ENCODE results near the gene ADGRV1.
"Not testable (repeated sequence)": the region's sequence is repeated elsewhere in the genome, so short reads cannot be mapped to it uniquely, and the experiment has no call there.

DNA sequence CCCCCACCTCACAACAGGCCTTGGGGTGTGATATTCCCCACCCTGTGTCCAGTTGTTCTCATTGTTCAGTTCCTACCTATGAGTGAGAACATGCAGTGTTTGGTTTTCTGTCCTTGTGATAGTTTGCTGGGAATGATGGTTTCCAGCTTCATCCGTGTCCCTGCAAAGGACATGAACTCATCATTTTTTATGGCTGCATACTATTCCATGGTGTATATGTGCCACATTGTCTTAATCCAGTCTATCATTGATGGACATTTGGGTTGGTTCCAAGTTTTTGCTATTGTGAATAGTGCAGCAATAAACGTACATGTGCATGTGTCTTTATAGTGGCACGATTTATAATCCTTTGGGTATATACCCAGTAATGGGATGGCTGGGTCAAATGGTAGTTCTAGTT lies 41.7 kb downstream of the ADGRV1 start:
- TF ChIP-seq, protein P1, sequence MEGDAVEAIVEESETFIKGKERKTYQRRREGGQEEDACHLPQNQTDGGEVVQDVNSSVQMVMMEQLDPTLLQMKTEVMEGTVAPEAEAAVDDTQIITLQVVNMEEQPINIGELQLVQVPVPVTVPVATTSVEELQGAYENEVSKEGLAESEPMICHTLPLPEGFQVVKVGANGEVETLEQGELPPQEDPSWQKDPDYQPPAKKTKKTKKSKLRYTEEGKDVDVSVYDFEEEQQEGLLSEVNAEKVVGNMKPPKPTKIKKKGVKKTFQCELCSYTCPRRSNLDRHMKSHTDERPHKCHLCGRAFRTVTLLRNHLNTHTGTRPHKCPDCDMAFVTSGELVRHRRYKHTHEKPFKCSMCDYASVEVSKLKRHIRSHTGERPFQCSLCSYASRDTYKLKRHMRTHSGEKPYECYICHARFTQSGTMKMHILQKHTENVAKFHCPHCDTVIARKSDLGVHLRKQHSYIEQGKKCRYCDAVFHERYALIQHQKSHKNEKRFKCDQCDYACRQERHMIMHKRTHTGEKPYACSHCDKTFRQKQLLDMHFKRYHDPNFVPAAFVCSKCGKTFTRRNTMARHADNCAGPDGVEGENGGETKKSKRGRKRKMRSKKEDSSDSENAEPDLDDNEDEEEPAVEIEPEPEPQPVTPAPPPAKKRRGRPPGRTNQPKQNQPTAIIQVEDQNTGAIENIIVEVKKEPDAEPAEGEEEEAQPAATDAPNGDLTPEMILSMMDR (conservative IDR thresholded peaks at IDR 0.05; ENCODE audit: low read length): not testable (repeated sequence)
- not testable (repeated sequence) for TF ChIP-seq EZH2phosphoT487 (IDR thresholded peaks at IDR 0.05; ENCODE audit: borderline replicate concordance, low read depth, low read length)
